Measurements from ENCODE around the gene TAMALIN.
"Not testable (repeated sequence)": the region's sequence is repeated elsewhere in the genome, so short reads cannot be mapped to it uniquely, and the experiment has no call there.

TAMALIN gene

DNA sequence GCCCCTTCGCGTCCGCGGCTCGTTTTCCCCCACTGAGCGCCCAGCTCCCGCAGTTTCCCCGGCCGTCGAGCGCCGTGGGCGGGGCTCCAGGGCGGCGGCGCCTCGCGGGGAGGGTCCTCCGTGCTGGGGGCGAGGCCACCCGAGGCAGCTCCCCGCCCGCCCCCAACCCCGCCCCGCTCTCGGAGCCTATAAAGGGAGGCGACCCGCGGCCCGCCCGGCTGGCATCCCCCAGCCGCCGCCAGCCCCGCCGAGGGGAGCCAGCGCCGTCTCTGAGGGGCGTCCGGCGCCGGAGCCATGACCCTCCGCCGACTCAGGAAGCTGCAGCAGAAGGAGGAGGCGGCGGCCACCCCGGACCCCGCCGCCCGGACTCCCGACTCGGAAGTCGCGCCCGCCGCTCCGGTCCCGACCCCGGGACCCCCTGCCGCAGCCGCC is at the start of gene TAMALIN:
TAMALIN (plus strand) TSS at position 221 of the 432 bp plus-strand sequence; CDS start at position 295, 74 bp downstream.
- DNase-seq: peak in 13 of 51 donors; percentile 16 to 63 (median 42)

DNA sequence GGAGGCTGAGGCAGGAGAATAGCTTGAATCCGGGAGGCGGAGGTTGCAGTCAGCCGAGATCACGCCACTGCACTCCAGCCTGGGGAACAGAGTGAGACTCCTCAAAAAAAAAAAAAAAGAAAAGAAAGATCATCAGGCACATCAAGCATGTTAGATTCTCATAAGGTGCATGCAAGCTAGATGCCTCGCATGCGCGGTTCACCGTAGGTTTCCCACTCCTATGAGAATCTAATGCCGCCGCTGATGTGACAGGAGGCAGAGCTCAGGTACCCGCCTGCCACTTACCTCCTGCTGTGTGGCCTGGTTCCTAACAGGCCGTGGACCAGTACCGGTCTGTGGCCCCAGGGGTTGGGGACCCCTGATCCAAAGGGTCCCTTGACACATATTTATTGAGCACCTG is 48.2 kb upstream of the TAMALIN start:
- DNase-seq: no peak

DNA sequence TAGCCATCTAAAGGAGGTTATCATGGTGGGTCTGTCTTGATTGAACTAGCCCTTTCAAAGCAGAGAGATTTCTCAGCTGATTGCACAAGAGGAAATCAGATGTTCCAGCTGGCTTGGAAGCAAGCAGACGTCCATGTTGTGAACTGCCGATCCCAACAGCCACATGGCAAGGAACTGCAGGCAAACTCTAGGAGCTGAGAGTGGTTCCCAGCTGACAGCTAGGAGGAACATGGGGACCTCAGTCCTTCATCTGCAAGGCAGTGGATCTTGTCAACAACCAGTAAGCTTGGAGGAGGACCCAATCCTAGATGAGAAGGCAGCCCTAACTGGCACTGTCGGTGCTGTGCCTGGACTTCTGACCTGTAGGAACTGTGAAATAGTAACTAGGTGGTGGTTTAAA is 47.5 kb upstream of the TAMALIN start:
- no peak for DNase-seq

DNA sequence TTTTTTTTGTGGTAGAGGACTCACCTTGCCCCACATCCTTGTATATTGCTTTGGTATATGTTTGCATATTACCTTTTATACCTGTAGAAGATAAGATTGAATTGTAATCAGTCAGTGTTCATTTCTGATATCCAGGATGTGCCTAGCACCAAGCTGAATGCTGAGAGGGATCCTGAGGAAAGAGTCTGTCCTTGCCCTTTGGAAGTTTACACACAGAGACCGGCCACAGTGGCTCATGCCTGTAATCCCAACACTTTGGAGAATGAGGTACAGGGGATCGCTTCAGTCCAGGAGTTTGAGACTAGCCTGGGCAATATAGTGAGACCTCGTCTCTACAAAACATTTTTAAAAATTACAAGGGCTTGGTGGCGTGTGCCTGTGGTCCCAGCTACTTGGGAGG is 46.8 kb upstream of the TAMALIN start:
- DNase-seq: no peak

DNA sequence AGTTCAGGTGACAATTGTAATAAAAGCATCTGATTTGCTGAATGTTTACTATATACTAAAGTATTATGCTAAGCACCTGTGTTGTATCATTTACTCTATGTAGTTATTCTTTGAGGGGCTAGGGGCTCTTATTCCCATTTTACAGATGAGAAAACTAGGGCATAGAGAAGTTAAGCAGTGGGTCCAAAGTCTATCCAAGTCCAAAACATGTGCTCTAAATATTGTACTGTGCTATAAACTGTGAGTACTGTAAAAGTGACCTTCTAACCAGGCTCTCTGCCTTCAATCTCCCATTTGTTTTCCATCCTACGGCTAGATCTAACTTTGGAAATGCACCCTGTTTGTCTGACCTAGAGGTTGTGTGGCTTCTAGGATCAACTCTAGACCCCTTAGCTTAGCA is 46.3 kb upstream of the TAMALIN start:
- no peak for DNase-seq

- DNase-seq: no peak
These were observed 45.9 kb upstream of the TAMALIN start for GRCh38 chr12:51960890-51961289.

DNA sequence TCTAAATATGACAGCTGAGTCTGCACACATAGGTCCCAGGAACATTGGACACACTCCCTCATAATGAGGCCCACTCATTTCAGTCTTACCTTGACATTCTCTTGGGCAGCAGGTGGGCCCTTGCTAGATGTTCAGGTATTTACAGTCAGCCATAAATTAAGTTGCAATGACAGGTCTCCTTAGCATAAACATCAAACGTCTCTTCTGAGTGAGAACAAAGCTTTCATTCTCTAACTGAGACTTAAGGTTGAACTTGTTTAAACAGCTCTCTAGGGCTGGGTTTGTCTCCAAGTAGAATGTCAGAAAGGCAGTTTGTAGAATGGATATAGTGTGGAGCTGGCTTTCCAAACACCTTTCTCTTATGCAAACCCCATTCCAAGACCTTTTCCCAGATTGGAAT is 44.9 kb upstream of the TAMALIN start:
- no peak for DNase-seq

- DNase-seq: no peak
These were observed 44.0 kb upstream of the TAMALIN start for GRCh38 chr12:51962737-51963136.

DNA sequence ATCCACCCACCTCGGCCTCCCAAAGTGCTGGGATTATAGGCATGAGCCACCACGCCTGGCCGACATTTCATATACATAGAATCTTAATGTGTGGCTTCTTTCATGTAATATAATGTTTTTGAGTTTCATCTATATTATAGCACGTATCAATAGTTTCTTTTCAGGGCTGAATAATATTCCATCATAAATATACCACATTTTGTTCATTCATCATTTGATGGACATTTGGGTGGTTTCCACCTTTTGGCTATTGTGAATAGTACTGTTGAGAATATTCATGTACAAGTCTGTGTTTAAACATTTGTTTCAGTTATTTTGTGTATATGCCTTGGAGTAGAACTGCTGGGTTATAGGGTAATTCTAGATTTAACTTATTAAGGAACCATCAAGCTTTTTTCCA is 43.3 kb upstream of the TAMALIN start:
- DNase-seq: no peak

- no peak for DNase-seq
These were observed 37.1 kb upstream of the TAMALIN start for GRCh38 chr12:51969643-51970042.

GRCh38 chr12:51970904-51971646 is 35.7 kb upstream of the TAMALIN start:
- DNase-seq: no peak

DNA sequence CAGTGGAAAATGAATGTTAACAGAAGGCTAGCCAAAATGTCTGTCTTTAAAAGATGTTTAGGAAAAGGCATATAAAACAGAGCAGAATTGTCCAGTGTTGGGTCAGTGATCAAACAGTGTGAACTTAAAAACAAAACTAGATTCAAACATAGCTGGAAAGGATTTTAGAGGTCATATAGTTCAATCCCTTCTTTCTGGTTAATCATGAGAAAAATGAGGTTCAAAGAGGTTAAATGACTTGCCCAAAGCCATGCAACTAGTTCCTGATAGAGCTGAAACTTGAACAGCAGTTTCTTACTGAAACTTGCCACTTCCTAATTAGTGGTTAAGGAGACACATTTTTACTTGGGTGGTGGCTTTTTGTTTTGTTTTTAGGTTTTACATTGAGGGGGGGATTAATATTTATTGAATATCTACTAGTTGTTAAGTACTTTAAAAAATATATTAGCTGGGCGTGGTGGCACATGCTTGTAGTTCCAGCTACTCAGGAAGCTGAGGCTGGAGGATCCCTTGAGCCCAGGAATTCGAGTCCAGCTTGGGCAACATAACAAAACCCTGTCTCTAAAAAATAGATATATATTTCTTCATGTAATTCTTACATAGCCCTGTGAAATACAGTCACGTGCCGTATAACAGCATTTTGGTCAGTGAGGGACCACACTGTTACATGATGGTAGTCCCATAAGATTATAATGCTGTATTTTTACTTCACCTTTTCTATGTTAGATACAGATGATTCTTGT is 34.9 kb upstream of the TAMALIN start:
- no peak for DNase-seq

- DNase-seq: no peak
These were observed 34.3 kb upstream of the TAMALIN start for GRCh38 chr12:51972422-51972812.

DNA sequence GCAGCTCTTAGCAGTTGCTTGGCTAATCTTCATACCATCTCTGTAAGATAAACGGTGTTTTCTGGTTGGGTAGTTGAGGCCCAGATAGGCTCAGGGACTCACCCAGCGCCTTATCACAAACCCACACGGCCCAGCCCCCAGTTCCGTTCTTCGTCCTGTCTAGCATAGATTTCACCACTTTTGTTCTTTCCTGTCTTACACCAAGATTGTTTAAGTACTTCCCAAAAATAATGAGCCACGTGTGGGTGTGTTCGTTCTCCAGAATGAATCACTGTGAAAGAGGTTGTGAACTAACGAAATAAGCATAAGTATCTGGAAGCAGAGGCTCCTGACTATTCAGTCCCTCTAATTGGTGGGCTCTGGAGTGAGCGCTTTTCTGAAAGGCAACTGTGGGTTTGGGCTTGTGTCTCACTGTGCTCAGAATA is 33.9 kb upstream of the TAMALIN start:
- DNase-seq: peak in 12 of 51 donors; percentile 5 to 47 (median 12)

DNA sequence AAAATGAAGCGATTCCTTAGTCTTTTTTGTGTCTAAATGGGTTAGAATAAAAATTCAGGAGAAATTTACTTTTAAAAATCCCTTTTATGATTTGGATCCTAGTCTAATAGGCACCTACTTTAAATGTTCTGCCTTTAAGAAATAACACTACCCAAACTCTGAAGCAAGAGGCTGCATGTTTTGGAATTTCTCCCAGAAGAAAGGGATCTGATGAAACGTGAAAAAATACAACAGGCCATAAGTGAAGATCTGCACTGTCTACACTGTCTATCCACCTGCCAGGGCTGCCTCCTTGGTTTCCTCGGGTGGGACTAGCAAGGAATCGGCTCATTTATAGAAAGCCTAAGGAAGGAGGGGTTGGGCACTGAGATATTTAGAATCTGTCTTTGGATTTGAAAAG is 33.2 kb upstream of the TAMALIN start:
- DNase-seq: no peak

GRCh38 chr12:51974646-51975045 is 32.1 kb upstream of the TAMALIN start:
- DNase-seq: no peak

- DNase-seq: no peak
These were observed 31.6 kb upstream of the TAMALIN start for GRCh38 chr12:51975196-51975595.

- DNase-seq: no peak
These were observed 30.2 kb upstream of the TAMALIN start for GRCh38 chr12:51976376-51977160.

- no peak for DNase-seq
These were observed 29.4 kb upstream of the TAMALIN start for GRCh38 chr12:51977320-51977753.

GRCh38 chr12:51979306-51979705 is 27.4 kb upstream of the TAMALIN start:
- DNase-seq: not testable (repeated sequence)

DNA sequence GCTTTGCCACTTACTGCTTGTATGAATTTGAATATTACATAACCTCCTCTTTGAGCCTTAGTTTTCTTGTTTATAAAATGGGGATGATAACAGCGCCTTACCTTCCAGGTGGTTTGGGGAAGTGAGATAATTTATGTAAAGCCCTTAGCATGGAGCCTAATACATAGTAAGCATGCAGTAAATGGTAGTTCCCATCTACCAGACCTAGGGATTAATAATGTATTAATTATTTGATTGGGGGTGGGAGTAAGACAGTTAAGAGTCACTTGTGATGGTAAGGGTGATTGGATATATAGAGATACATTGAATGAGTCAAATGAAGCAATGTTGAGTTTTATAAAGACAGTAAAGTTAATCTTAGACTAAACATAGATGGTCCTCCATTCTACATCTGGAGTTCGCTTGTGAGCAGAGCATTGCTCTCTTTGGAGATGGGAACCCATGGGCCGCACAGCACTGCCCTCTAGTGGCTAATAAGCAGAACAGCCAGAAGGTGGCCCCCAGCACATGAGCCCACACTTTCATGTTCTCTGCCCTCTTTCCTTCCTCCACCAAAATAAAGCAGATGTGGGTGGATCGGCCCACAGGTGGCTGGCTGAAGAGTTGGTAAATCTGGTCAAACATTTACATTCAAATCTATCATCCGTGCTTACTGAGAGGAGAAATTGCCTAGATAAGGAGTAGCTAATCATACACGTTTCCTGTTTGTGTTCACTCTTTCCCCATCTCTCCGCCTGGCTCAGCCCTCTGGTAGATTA is 26.5 kb upstream of the TAMALIN start:
- DNase-seq: peak in 35 of 51 donors; percentile 4 to 74 (median 45)

All from hypothalamus (tissue), 51 donors.